ENCODE results near the gene CATSPERZ.

GRCh38 chr11:64284962-64285884 lies 14.9 kb upstream of the CATSPERZ start, which contains the start of gene GPR137:
- TF ChIP-seq CTCF (IDR thresholded peaks at IDR 0.05) (no peak), POLR2A (IDR thresholded peaks at IDR 0.05) (no peak), POLR2AphosphoS5 (IDR thresholded peaks at IDR 0.05; ENCODE audit: insufficient read depth in 1 of 2, low read depth in 1 of 2) (peak in 1 of 2 donors; percentile 78)
